Gastrocnemius medialis (tissue), 4 donors: Measurements from ENCODE around the gene SELL. TPM values are rescaled to one million over a fixed set of nuclear protein-coding genes. Genes with fewer than 3 reads are reported as not detected.

Experiments used
- ATAC-seq, 2 donors: fragments of 150-250 bp; one replicate each; pipeline ENCODE4 v1.9.1; 2016
- DNase-seq, 2 donors: peaks; one replicate each; pipeline ENCODE4 v3.0.0-alpha.2; 2019
- H3K27ac ChIP-seq, 4 donors: fragments of 200-600 bp; sonication (generic); 1 replicate in 1 of 4; 2 replicates in 3 of 4; pipeline ENCODE4 v1.5.1; 2016 to 2018; ENCODE audit warnings: mild to moderate bottlenecking in 2 of 4, moderate library complexity in 1 of 4
- H3K27me3 ChIP-seq, 3 donors: fragments of 200-600 bp; sonication (generic) in 2 of 3; 1 replicate in 1 of 3; 2 replicates in 2 of 3; pipeline versions ENCODE4 v1.5.1 to v1.6.0; 2016 to 2019; ENCODE audit warnings: mild to moderate bottlenecking in 1 of 3, moderate library complexity in 1 of 3
- H3K36me3 ChIP-seq, 2 donors: fragments of 200-600 bp; sonication (generic) in 1 of 2; one replicate each; pipeline ENCODE4 v1.5.1; 2017 to 2018
- H3K4me1 ChIP-seq, 2 donors: fragments of 200-600 bp; sonication (generic) in 1 of 2; one replicate each; pipeline ENCODE4 v1.5.1; 2016 to 2017; ENCODE audit warnings: mild to moderate bottlenecking in 2 of 2
- H3K4me3 ChIP-seq, 4 donors: fragments of 200-600 bp; sonication (generic) in 3 of 4; 1 replicate in 1 of 4; 2 replicates in 3 of 4; pipeline ENCODE4 v1.5.1; 2016 to 2019; ENCODE audit warnings: mild to moderate bottlenecking in 2 of 4
- H3K9me3 ChIP-seq, 3 donors: fragments of 200-600 bp; sonication (generic) in 2 of 3; 1 replicate in 1 of 3; 2 replicates in 2 of 3; pipeline ENCODE4 v1.5.1; 2016 to 2019
- POLR2A ChIP-seq, 2 donors: fragments of 450-650 bp; IDR thresholded peaks; one replicate each; pipeline ENCODE4 v1.6.1; 2017; ENCODE audit warnings: antibody characterized with exemption in 2 of 2, mild to moderate bottlenecking in 2 of 2, moderate library complexity in 2 of 2
- in situ Hi-C, 4 donors: fragments of 200-750 bp; cut with MboI; loops; one replicate each; pipeline versions ENCODE4 v1.15.0 to v1.8.0; 2017; ENCODE audit warnings: low sequenced_read_pairs in 4 of 4
- intact Hi-C: fragments of 100-400 bp; cut with DNase I; formaldehyde crosslinking; loops from one replicate; pipeline ENCODE4 v1.15.1; 2023; ENCODE audit warnings: low total_unique reads
- total RNA-seq, 4 donors: library from RNA; depleted of rRNA; stranded (reverse); fragments of >200 nt; gene quantifications; one replicate each; pipeline versions ENCODE4 v1.1.0 to v1.2.3, GENCODE V29; 2016
- TF ChIP-seq, protein P1 (sequence below), 5 experiments: fragments of 450-650 bp in 3 of 5; fragments of 200-600 bp in 2 of 5; sonication (generic) in 2 of 5; IDR thresholded peaks in 4 of 5; conservative IDR thresholded peaks in 1 of 5; 1 replicate in 4 of 5; 2 replicates in 1 of 5; pipeline ENCODE4 v1.5.1; 2016 to 2019; ENCODE audit warnings: antibody characterized with exemption in 5 of 5, mild to moderate bottlenecking in 3 of 5, moderate library complexity in 3 of 5

Gene SELL
- total RNA-seq, 4 donors from 2014 or later = 0.24 to 0.72 (median 0.55) TPM; not detected in 1

DNA sequence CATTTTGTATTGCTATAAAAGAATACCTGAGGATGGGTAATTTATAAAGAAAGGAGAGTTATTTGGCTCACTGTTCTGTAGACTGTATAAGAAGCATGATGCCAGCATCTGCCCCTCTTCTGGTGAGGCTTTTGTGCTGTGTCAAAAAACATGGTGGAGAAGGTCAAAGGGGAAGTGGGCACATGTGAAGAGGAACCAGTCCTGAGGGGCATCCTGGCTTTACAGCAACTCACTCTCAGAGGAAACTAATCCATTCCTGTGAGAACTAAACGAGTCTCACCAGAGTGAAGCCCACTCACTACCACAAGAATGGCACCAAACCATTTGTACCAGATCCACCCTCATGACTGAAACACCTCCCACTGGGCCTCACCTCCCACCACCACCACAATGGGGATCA lies 62.7 kb downstream of the SELL start:
- Histone ChIP-seq H3K36me3 (no peaks in the 10 kb centered on the region), H3K27ac (no peak overlapping the region), H3K27me3 (no peaks in the 10 kb centered on the region), H3K4me1 (no peaks in the 10 kb centered on the region), H3K4me3 (no peak overlapping the region), H3K9me3 (no peaks in the 10 kb centered on the region)
- in situ Hi-C loops = no loop called here
- ATAC-seq (no peak), DNase-seq (no peak)
- intact Hi-C loops = no loop called here
- TF ChIP-seq, protein P1, sequence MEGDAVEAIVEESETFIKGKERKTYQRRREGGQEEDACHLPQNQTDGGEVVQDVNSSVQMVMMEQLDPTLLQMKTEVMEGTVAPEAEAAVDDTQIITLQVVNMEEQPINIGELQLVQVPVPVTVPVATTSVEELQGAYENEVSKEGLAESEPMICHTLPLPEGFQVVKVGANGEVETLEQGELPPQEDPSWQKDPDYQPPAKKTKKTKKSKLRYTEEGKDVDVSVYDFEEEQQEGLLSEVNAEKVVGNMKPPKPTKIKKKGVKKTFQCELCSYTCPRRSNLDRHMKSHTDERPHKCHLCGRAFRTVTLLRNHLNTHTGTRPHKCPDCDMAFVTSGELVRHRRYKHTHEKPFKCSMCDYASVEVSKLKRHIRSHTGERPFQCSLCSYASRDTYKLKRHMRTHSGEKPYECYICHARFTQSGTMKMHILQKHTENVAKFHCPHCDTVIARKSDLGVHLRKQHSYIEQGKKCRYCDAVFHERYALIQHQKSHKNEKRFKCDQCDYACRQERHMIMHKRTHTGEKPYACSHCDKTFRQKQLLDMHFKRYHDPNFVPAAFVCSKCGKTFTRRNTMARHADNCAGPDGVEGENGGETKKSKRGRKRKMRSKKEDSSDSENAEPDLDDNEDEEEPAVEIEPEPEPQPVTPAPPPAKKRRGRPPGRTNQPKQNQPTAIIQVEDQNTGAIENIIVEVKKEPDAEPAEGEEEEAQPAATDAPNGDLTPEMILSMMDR (IDR thresholded peaks at IDR 0.05 in 4 of 5, conservative IDR thresholded peaks at IDR 0.05 in 1 of 5) = no peak
- no peak for TF ChIP-seq POLR2A (IDR thresholded peaks at IDR 0.05)

DNA sequence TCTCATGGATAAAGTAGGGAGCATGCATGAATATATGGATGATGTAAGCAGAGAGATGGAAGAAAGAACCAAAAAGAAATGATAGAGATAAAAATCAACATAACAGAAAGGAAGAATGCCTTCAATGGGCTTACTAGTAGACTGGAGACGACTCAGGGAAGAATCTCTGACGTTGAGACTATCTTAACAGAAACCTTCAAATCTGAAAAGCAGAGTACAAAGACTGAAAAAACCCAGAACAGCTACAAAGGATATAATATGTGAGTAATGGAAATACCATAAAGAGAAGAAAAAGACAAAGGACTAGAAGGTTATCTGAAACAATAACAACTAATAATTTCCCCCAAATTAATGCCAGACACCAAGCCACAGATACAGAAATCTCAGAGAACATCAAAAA lies 63.2 kb downstream of the SELL start:
- no peaks in the 10 kb centered on the region for H3K9me3 ChIP-seq
- no peak for ATAC-seq
- in situ Hi-C loops = no loop called here

DNA sequence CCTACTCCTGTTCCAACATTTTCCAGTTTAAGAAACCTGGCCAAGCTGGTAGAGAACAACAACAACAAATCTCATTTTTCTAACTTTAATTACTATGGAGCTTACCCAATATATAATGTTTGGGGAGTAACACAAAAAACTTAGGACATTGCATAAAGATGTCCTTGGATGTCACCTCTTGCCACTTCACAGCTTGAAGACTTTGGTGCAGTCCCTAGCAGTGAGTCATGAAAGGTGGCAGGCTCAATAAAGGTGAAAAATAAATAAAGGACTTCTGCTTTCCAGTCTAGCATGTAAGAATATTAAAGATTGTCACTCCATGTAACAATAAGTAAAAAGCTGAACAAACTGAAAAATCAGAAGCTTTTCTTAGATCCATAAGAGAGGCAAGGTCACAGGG lies 63.9 kb downstream of the SELL start:
- Histone ChIP-seq H3K4me3 (no peak overlapping the region), H3K36me3 (no peaks in the 10 kb centered on the region), H3K4me1 (no peaks in the 10 kb centered on the region), H3K27ac (no peak overlapping the region), H3K9me3 (no peaks in the 10 kb centered on the region), H3K27me3 (no peaks in the 10 kb centered on the region)
- in situ Hi-C loops = no loop called here
- intact Hi-C loops = no loop called here
- DNase-seq = no peak
- no peak for ATAC-seq
- TF ChIP-seq POLR2A (IDR thresholded peaks at IDR 0.05) = no peak
- TF ChIP-seq, protein P1 (IDR thresholded peaks at IDR 0.05 in 4 of 5, conservative IDR thresholded peaks at IDR 0.05 in 1 of 5) = no peak

More for the DNA sequence above, 63.2 kb downstream of the SELL start:
- no peak overlapping the region for H3K4me3 ChIP-seq
- intact Hi-C loops = no loop called here
- H3K27me3 ChIP-seq = no peaks in the 10 kb centered on the region
- DNase-seq = no peak
- H3K27ac ChIP-seq = no peak overlapping the region
- H3K4me1 ChIP-seq = no peaks in the 10 kb centered on the region
- TF ChIP-seq, protein P1 (IDR thresholded peaks at IDR 0.05 in 4 of 5, conservative IDR thresholded peaks at IDR 0.05 in 1 of 5) = no peak
- no peaks in the 10 kb centered on the region for H3K36me3 ChIP-seq

DNA sequence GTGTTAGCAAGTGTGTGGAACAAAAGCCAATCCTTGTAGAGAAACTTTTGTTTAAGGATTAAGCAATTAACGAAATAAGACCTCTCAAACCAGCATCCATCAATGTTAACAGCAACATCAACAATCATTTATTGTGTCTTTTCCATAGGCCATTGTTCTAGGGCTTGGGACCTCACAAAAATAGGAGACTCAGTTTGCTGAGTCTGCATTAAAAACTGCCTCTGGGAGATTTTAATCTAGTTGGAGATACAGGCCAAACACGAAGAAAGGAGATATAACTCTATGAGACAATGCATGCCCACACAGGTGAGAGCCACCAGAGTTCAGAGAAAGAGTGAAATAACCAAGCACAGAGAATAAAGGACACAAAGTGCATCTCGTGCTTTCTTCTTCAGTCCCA lies 67.1 kb downstream of the SELL start:
- no peaks in the 10 kb centered on the region for H3K9me3 ChIP-seq
- ATAC-seq = no peak

More for the DNA sequence above, 67.1 kb downstream of the SELL start:
- no peak for TF ChIP-seq POLR2A (IDR thresholded peaks at IDR 0.05)
- TF ChIP-seq, protein P1 (IDR thresholded peaks at IDR 0.05 in 4 of 5, conservative IDR thresholded peaks at IDR 0.05 in 1 of 5) = no peak
- Histone ChIP-seq H3K27me3 (no peaks in the 10 kb centered on the region), H3K4me3 (no peak overlapping the region), H3K27ac (no peak overlapping the region), H3K4me1 (no peaks in the 10 kb centered on the region), H3K36me3 (no peaks in the 10 kb centered on the region)
- intact Hi-C loops = no loop called here
- in situ Hi-C loops = no loop called here
- DNase-seq = no peak

Other genes starting within 250 kb of the SELL start
- 100 to 1,000 TPM in 2 of 4 donors, 10 to 100 TPM in 2; 93.3 to 176 (median 99.8) TPM for gene SLC19A2, start 225.7 kb downstream of the SELL start, total RNA-seq
- gene F5, start 125.1 kb downstream of the SELL start, total RNA-seq = under 1 TPM; 0.07 to 0.68 (median 0.22) TPM
- gene SELP, start 81.5 kb downstream of the SELL start, total RNA-seq = 1 to 10 TPM in 2 of 4 donors, under 1 TPM in 2; 0.85 to 2.5 (median 1.2) TPM
- gene SELE, start 22.5 kb upstream of the SELL start, total RNA-seq = under 1 TPM in 2 of 4 donors, not detected in 2; 0.09 to 0.20 TPM
- 1 to 10 TPM; 1.1 to 3.6 (median 2.7) TPM for gene METTL18, start 83.3 kb upstream of the SELL start, total RNA-seq
- 10 to 100 TPM in 3 of 4 donors, 1 to 10 TPM in 1; 6.2 to 14.3 (median 12.8) TPM for gene SCYL3, start 182.3 kb upstream of the SELL start, total RNA-seq